HL-60 (cell line): ENCODE data around the gene AGPAT3.

Experiments used
- DNase-seq, 2 experiments: peaks; one replicate each; pipeline ENCODE4 v3.0.0-alpha.2; 2010 to 2020; ENCODE audit warnings: low read depth in 1 of 2, low spot score in 1 of 2
- H3K27ac ChIP-seq: fragments of 250-450 bp; sonication (Bioruptor Pico); replicated peaks from 2 replicates; pipeline ENCODE4 v1.5.1; 2020; ENCODE audit warnings: mild to moderate bottlenecking, moderate library complexity
- H3K27me3 ChIP-seq: fragments of 250-450 bp; sonication (Bioruptor Pico); 2 replicates; pipeline ENCODE4 v1.5.1; 2021; ENCODE audit warnings: mild to moderate bottlenecking, moderate library complexity; ENCODE audit not compliant: insufficient read depth, poor library complexity, severe bottlenecking
- H3K4me3 ChIP-seq: replicated peaks from 2 replicates; pipeline ENCODE4 v1.5.1; 2011; ENCODE audit warnings: mild to moderate bottlenecking, control low read depth, low read length; ENCODE audit not compliant: insufficient read depth
- GABPA ChIP-seq: IDR thresholded peaks from 2 replicates; pipeline ENCODE4 v1.6.1; 2012; ENCODE audit warnings: low read depth
- POLR2AphosphoS5 ChIP-seq: IDR thresholded peaks from 2 replicates; pipeline ENCODE4 v1.6.1; 2012; ENCODE audit warnings: low read depth
- SPI1 ChIP-seq: IDR thresholded peaks from 2 replicates; pipeline ENCODE4 v1.6.1; 2012; ENCODE audit warnings: low read depth, mild to moderate bottlenecking, borderline replicate concordance
- TF ChIP-seq, protein P1 (sequence below): IDR thresholded peaks from one replicate; pipeline ENCODE4 v1.5.1; 2011; ENCODE audit warnings: low read length, control low read depth, inconsistent platforms; ENCODE audit not compliant: insufficient read depth
- TF ChIP-seq, protein P2 (sequence below): IDR thresholded peaks from 2 replicates; pipeline ENCODE4 v1.6.1; 2012; ENCODE audit warnings: low read depth; ENCODE audit not compliant: insufficient replicate concordance

Gene AGPAT3

DNA sequence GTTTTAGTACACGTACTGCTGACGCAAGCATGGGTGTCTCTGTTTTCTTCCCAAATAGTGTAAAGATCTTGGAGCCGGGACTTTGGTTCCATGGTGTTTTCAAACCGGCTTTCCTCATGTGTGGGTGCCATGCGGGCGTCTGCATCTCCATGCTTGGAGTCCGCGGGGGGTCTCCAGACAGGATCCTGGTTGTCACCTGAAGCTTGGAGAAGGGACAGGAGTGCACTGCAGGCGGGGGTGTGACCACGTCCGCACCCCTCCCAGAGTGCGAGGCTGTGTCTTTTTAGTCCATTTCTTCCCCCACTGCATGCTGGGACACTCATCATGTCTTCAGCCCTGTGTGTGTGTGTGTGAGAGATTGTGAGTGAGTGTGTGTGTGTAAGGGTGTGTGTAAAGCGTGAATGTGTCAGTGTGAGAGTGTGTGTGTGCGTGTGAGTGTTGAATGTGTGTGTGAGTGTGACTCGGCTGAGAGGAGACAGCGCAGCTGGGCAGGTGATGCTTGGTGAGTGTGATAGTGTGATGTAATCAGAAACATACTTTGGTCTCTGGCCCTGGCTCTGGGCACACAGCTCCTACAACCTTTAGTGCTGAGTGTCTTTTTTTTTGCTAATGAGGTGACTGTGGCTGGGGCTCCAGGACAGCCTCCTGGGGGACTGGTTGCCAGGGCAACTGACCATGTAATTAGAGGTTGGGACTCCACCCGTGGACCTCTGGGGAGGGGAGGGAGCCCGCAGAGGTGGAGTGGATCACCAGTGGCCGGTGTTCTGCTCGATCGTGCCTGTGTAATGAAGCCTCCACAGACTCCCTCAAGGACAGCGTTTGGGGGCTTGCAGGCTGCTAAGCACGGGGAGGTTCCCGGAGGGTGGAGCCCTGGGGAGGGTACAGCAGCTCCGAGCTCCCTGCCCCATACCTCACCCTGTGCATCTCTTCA is 55.1 kb downstream of the AGPAT3 start:
- Histone ChIP-seq H3K27ac (no peak overlapping the region), H3K4me3 (no peak overlapping the region), H3K27me3 (no peaks in the 10 kb centered on the region)
- TF ChIP-seq, protein P1, sequence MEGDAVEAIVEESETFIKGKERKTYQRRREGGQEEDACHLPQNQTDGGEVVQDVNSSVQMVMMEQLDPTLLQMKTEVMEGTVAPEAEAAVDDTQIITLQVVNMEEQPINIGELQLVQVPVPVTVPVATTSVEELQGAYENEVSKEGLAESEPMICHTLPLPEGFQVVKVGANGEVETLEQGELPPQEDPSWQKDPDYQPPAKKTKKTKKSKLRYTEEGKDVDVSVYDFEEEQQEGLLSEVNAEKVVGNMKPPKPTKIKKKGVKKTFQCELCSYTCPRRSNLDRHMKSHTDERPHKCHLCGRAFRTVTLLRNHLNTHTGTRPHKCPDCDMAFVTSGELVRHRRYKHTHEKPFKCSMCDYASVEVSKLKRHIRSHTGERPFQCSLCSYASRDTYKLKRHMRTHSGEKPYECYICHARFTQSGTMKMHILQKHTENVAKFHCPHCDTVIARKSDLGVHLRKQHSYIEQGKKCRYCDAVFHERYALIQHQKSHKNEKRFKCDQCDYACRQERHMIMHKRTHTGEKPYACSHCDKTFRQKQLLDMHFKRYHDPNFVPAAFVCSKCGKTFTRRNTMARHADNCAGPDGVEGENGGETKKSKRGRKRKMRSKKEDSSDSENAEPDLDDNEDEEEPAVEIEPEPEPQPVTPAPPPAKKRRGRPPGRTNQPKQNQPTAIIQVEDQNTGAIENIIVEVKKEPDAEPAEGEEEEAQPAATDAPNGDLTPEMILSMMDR: no peak
- TF ChIP-seq, protein P2, sequence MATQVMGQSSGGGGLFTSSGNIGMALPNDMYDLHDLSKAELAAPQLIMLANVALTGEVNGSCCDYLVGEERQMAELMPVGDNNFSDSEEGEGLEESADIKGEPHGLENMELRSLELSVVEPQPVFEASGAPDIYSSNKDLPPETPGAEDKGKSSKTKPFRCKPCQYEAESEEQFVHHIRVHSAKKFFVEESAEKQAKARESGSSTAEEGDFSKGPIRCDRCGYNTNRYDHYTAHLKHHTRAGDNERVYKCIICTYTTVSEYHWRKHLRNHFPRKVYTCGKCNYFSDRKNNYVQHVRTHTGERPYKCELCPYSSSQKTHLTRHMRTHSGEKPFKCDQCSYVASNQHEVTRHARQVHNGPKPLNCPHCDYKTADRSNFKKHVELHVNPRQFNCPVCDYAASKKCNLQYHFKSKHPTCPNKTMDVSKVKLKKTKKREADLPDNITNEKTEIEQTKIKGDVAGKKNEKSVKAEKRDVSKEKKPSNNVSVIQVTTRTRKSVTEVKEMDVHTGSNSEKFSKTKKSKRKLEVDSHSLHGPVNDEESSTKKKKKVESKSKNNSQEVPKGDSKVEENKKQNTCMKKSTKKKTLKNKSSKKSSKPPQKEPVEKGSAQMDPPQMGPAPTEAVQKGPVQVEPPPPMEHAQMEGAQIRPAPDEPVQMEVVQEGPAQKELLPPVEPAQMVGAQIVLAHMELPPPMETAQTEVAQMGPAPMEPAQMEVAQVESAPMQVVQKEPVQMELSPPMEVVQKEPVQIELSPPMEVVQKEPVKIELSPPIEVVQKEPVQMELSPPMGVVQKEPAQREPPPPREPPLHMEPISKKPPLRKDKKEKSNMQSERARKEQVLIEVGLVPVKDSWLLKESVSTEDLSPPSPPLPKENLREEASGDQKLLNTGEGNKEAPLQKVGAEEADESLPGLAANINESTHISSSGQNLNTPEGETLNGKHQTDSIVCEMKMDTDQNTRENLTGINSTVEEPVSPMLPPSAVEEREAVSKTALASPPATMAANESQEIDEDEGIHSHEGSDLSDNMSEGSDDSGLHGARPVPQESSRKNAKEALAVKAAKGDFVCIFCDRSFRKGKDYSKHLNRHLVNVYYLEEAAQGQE: no peak
- TF ChIP-seq GABPA (no peak), POLR2AphosphoS5 (no peak), SPI1 (no peak)
- DNase-seq: no peak

DNA sequence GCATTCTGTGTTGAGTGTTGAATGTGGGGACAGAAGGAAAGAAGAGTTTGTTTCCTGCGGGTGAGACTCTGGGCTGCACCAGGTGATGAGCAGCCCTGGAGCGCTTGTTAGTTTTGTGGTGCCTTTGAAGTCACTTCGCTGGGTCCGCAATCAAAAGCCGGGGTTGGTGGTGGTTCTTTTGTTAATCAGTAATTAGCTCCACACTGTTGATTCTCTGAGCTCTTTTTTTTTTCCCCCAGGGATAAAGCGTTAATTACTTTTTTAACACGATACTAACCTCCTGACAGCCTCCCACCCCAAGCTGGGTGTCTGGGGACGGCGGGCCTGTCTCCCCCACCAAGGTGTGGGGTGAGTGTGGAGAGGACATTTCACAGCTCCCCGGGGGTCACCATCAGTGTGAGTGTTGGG is 56.6 kb downstream of the AGPAT3 start:
- no peak overlapping the region for H3K4me3 ChIP-seq
- no peak overlapping the region for H3K27ac ChIP-seq
- TF ChIP-seq, protein P1: no peak
- TF ChIP-seq, protein P2: no peak
- TF ChIP-seq GABPA (no peak), POLR2AphosphoS5 (no peak), SPI1 (no peak)
- DNase-seq: no peak
- H3K27me3 ChIP-seq: no peaks in the 10 kb centered on the region

DNA sequence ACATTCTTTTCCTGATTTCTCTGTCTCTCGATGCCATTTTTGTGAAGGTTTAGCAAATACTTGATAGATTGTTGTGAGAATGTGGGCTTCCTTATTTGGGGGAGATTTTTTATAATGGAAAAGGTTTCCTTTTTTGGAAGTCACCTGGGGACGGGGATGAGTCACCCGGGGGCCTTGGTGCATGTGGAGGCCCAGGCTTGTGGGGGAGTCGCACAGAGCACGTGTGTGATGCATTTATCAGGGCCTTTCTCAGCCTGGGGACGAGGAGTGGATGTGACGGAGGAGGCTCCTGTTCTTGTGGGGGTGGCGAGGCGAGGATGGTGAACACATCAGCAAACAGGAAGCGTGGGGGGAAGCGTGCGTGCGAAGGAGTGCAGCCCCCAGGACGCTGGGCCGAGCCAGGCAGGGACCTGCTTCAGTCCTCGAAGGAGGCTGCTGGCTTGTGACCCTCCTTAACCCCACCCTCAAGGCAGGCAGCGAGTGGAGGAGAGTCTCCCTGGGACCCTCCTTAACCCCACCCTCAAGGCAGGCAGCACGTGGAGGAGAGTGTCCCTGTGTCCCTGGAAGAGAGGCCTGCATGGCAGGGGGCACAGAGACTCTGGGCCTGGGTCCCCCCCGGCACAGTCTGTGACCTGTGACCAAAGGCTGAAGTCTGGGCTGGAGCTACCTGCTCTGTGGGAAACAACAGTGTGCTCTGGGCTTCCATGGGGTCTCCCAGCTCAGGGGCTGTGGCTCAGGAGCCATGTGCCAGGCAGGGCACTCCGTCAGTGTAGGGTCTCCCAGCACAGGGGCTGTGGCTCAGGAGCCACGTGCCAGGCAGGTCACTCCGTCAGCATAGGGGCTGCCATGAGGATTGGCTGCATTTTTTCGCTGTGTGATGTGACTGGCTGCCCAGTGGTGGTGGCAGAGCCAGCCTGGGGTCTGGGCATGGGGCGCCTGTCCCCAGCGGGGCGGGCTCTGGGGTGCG is 57.2 kb downstream of the AGPAT3 start:
- 0 out of 2 replicates have a peak overlapping the region, but pooled peaks have one; percentile 10 for H3K27ac ChIP-seq
- peak; percentile 38 to 56 for DNase-seq
- H3K27me3 ChIP-seq: no peaks in the 10 kb centered on the region
- no peak for TF ChIP-seq POLR2AphosphoS5
- TF ChIP-seq, protein P1: no peak
- no peak for TF ChIP-seq GABPA
- TF ChIP-seq, protein P2: no peak
- TF ChIP-seq SPI1: no peak
- H3K4me3 ChIP-seq: no peak overlapping the region
